ENCODE results near the gene ENG.
"Not testable (repeated sequence)": the region's sequence is repeated elsewhere in the genome, so short reads cannot be mapped to it uniquely, and the experiment has no call there.

Gene ENG

DNA sequence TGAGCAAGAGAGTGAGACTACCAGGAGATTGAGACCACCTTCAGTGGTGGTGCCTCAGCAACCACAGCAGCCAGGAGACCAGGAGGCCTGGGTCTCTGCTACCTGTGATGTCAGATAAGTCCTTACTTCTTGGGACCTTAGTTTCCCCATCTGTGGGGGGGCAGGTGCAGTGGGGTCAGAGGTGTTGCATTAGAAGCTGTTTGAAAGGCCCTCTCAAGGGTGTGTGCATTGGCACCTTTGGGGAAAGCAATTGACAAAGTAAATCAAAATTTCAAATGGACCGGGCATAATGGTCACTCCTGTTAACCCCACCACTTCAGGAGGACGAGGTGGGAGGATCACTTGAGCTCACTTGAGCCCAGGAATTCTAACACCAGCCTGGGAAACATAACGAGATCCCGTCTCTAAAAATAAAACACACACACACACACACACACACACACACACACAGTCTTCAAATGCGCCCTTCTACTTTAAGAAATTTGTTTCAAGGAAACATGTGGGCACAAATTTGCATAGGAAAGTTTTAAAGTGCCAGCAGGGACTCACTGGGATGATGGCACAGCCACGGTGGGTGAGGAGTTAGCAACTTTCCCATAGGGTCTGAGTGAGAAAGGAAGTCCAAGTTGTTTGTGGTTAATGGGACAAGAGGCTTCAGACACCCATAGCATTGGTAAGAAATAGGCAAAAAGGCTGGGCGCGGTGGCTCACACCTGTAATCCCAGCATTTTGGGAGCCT, 24.4 kb upstream of the ENG start:
- DNase-seq (ENCODE audit: low read depth) = no peak

- DNase-seq (ENCODE audit: low read depth) = no peak
These were observed 23.7 kb upstream of the ENG start for GRCh38 chr9:127878001-127878651.

DNA sequence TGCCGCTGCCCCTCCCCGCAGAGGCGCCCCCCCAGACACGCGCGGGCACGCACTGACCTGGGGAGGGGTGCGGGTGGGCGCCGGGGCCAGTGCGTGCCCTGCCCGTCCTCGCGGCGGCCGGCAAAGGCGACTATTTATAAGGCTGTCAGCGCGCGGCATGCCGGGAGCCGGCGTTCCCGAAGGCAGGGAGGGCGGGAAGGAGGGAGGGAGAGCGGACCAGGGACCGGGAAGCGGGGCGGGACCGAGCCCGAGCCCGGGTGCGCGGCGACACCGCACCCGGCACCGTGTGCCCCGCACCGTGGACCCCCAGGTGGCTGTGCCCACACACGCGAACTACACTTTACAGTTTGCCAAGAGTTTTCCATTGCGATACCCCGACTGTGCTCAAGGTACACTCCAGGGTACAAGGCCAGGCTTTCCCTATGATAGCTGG, 23.1 kb upstream of the ENG start, which contains the start of gene AK1:
Gene AK1 (minus strand): TSS at position 110 of the 433 bp plus-strand sequence. CDS start 3,058 bp downstream, outside the sequence.
- no peak for DNase-seq (ENCODE audit: low read depth)

DNA sequence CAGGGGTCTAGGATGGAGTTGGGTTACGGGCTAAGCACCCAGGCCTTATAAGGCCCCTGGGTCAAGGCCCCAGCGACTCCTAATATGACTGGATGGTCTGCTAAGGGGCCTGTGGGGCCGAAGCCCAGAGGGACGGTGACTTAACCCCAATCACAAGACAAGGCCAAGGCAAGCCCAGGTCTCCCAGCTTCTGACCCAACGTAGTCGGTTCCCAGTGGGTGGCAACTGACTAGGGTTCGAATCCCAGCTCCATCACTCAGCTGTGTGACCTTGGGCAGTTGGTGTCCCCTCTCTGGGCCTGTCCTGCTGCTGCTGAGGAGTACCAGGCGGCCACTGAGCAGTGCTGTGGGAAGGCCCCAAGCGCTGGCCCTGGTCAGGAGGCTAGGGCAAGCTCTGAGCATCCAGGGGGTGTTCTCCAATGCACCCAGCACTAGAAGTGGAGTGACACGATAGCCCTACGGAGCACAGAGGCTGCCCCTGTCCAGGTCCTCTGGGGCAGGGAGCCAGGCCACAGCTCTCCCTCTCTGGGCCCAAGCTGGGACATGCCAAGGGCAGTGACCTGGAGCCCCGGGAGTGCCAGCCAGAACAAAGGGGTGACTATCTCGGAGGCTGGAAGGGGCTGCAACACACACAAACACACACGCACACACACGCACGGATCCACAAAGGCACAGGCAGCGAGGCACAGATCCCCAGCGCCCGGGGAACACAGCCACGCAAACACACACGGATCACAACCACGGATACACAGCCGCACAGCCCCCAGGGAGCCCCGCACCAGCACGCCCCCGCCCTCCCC, 22.5 kb upstream of the ENG start:
- DNase-seq (ENCODE audit: low read depth) = no peak

DNA sequence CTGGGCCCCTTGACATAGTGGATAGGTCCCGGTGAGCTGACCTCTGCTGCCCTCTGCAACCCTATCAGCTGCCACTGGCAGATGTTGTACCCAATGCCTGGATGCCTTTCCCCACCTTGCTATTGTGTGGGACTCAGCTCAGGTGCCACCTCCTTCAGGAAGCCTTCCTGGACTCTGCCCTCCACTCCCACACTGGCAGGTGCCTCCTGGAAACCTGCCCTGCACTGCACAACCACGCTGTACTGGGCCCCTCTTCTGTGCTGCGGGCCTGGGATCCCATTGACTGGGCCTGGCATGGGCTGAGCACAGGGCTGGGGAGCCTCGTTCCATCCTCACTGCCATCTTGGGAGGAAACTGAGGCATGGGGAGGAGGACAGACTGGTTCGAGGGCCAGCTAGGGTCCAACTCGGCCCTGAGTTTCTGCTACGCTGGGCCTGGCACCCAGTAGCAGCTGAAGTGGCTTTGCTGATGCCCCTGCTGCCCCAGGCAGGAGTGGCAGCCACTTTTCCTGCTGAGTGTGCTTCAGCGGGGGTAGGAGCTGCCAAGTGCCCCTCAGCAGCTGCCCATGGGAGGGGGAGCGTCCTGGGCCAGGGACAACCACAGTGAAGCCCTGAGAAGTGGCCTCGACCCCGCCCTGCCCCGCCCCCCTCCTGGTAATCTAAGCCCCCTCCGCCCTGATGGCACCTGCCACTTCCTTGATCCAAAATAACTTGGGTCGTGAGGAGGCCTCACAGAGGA, 21.7 kb upstream of the ENG start:
- no peak for DNase-seq (ENCODE audit: low read depth)

GRCh38 chr9:127875306-127875966, 21.0 kb upstream of the ENG start:
- DNase-seq (ENCODE audit: low read depth) = peak; percentile 28

DNA sequence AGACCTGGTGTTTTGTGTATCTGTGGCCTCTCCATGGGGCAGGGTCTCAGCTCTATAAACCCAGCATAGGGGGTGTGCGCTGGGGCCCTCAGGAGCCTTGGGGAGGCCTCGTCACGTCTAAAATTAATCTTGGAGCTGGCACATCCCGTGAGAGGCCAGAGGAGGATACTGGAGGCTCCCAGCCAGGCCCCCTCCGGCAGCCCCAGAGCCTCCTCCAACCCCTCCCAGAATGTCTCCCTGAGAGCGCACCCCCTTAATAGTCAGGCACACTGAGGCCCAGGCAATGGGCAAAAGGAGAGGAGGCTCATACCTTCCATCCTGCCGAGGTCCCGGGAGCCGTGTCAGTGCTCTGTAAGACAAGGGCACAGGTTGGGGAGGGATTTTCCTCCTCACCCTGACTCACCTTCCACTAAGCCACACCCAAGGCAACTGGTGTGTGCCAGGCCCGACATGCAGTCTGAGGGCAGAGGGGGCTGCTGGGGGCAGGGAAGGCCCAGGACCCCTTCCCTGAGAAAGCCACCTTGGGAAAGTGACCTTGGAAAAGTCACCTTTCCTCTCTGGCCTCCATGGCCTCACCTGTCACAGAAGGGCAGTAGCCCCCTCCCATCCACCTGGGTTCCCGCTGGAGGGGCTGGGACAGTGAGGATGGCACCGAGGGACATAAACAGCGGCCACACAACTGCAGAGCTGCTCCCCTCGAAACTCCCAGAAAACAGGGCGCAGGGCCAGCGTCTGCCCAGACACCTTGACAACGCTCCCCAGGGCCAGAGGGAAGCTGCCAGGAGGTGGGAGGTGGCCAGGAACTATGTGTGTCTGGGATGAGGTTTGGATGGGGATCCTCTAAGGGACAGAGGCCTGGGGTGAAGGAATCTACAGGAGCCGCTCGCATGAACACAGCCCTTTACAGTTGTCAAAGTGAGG, 20.1 kb upstream of the ENG start:
- no peak for DNase-seq (ENCODE audit: low read depth)

DNA sequence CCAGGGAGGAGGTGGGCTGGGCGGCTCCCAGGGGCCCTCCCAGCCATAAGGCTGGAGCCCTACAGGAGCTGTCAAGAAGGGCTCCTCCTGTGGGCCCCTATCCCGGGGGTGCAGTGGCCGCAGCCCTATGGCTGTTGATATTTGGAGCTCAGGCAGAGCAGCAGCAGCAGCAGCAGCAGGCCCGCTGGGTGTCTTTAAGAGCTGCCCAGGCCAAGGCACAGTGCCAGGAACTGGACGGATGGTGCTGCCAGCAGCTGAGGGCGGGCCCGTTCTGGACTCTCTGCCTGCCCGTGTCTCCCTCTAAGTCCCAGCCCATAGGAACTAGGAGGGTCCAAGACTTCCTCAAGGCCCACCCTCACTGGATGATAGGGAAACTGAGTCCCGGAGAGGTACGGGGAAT, 19.4 kb upstream of the ENG start:
- peak; percentile 73 for DNase-seq (ENCODE audit: low read depth)

GRCh38 chr9:127873223-127873691, 18.8 kb upstream of the ENG start:
- DNase-seq (ENCODE audit: low read depth) = no peak

DNA sequence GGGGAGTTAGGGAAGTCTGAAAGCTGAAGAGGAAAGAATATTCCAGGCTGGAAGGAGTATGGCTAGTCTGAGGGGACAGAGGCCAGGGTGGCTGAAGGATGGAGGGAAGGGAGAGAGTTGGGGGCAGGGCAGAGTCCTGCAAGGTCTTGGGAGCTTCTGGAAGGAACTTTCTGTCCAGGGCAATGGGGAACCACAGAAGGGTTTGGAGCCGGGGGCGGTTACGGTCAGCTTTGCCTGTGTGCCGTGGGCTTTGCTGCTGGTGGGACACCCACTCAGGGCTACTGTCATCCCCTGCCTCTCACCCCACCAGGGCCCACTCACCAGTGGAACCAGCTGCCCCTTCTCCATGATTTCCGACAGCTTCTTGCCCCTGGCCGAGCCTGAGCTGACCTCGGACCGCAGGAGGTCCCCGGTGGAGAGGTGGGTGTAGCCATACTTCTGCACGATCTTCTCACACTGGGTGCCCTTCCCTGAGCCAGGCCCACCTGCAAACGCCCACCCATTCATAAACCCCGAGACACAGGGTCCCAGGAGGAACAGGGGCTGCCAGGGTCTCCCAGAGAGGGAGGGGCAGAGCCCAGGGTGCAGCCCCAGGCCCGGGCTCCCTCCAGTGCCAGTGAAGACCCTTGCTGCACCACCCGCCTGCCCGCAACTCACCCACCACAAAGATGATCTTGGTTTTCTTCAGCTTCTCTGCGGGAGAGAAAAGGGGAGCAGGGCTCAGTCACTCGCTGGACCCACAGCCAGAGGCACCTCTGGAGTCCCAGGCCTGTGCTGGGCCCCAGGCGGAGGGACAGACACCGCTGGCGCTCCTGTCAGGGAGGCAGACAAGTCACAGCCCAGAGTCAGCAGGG, 18.1 kb upstream of the ENG start:
- no peak for DNase-seq (ENCODE audit: low read depth)

GRCh38 chr9:127871531-127871930, 17.1 kb upstream of the ENG start:
- DNase-seq (ENCODE audit: low read depth) = no peak

DNA sequence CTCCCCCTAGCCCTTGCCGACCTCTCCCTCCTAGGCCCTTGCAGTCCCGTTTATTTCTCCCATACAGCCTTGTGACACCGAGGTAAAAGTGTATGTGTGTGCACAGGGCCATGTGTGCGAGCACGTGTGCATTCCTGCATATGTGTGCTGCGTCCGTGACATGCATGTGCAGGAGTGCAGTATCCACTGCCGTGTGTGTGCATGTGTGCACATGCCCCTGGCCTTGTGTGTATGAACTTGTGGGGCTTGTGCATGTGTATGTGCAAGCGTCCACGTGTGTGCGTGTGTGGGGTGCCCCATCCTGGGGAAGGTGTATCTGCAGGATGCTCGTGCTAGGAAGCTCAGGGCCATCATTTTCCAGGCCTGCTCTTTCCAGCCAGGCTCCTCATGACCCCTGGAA, 16.4 kb upstream of the ENG start:
- no peak for DNase-seq (ENCODE audit: low read depth)

GRCh38 chr9:127870153-127870491, 15.7 kb upstream of the ENG start:
- DNase-seq (ENCODE audit: low read depth) = not testable (repeated sequence)

GRCh38 chr9:127869310-127870152, 15.1 kb upstream of the ENG start:
- peak; percentile 70 for DNase-seq (ENCODE audit: low read depth)

- no peak for DNase-seq (ENCODE audit: low read depth)
These were observed 13.9 kb upstream of the ENG start for GRCh38 chr9:127868278-127868902.

DNA sequence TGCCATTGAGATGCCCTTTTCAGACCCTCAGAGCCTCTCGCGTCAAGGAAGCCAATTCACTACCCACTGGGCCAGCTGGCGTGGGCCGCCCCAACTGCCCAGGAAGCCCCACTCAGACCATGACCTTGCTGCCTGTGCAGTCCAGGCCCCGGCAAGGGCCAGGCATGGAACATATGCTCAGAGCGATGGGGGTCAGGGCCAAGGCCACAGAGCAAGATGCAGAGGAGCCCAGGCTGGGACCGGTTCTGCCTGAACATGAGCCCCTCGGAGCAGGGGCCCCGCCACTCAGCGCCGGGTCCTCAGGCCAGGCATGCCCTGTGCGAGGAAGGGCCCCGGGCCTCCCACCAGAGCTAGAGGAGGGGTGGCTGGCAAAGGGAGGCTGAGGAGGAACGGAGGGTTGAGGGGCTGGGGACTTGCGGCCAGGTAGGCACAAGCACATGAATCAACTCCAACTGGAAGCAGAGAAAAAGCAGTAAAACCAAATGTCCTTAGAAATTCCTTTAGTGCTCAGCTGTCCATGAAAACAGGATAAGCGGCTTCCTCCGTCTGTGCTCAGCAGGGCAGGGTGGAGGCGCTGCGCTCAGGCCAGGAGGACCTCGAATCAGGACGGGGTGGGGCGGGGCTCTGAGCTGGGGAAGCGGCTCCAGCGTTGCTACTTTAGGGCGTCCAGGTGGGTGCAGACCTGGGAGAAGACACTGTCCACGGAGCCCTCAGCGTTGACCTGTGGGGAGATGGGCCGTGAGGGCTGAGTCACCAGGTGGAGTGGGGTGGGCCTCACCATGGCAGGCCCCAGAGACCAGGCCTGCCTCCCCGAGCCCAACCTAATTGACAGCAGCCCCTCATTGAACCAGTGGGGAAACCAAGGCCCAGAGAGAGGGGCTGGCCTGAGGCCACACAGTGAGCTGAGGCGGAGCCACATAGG, 13.2 kb upstream of the ENG start:
- no peak for DNase-seq (ENCODE audit: low read depth)

GRCh38 chr9:127866535-127866934, 12.1 kb upstream of the ENG start:
- DNase-seq (ENCODE audit: low read depth) = no peak
